H1 (cell line): ENCODE results near the gene DRG1. TPM values are rescaled to one million over a fixed set of nuclear protein-coding genes. Genes with fewer than 3 reads are reported as not detected.

Experiments used
- CTCF ChIA-PET: fragments of 300-600 bp; sonication (Branson Sonifier 250); formaldehyde crosslinking; loops from one replicate; lab custom pipeline; 2021; ENCODE audit not compliant: partially characterized antibody; lab: Charles Lee
- POLR2A ChIA-PET: fragments of 300-600 bp; sonication (Branson Sonifier 250); formaldehyde crosslinking; loops from one replicate; lab custom pipeline; 2021; ENCODE audit warnings: inconsistent platforms; ENCODE audit not compliant: partially characterized antibody; lab: Charles Lee
- DNase-seq, 2 experiments: peaks; one replicate each; pipeline versions ENCODE4 v3.0.0 to v3.0.0-alpha.2; 2010 to 2022; ENCODE audit warnings: low spot score in 2 of 2, low read depth in 1 of 2, mixed read lengths in 1 of 2
- FAIRE-seq: peaks from 2 replicates; lab custom pipeline; 2011; peaks lifted over from hg19 to GRCh38; lab: Jason Lieb, UNC
- H2AFZ ChIP-seq: 2 replicates; pipeline ENCODE4 v1.8.1; 2012; ENCODE audit warnings: low read length, inconsistent platforms
- H2AK5ac ChIP-seq: 2 replicates; pipeline ENCODE4 v1.6.1; 2013; ENCODE audit warnings: low read depth, low read length
- H2BK120ac ChIP-seq: replicated peaks from 2 replicates; pipeline ENCODE3; 2013; ENCODE audit warnings: low read depth, low read length, inconsistent platforms
- H2BK12ac ChIP-seq: 2 replicates; pipeline ENCODE4 v1.6.1; 2013; ENCODE audit warnings: low read depth, low read length
- H2BK15ac ChIP-seq: 2 replicates; pipeline ENCODE4 v1.6.1; 2013; ENCODE audit warnings: low read length
- H2BK20ac ChIP-seq: 2 replicates; pipeline ENCODE4 v1.6.1; 2013; ENCODE audit warnings: low read length
- H2BK5ac ChIP-seq: 2 replicates; pipeline ENCODE4 v1.6.1; 2013; ENCODE audit warnings: low read depth, low read length
- H3K14ac ChIP-seq: 2 replicates; pipeline ENCODE4 v1.6.1; 2013; ENCODE audit warnings: inconsistent platforms; ENCODE audit not compliant: insufficient read length
- H3K18ac ChIP-seq: 2 replicates; pipeline ENCODE4 v1.6.1; 2013; ENCODE audit warnings: low read length; ENCODE audit errors: extremely low read depth
- H3K23ac ChIP-seq: 2 replicates; pipeline ENCODE4 v1.6.1; 2013; ENCODE audit warnings: inconsistent platforms; ENCODE audit not compliant: insufficient read length
- H3K23me2 ChIP-seq: 2 replicates; pipeline ENCODE4 v1.6.1; 2013; ENCODE audit warnings: low read depth, low read length
- H3K27ac ChIP-seq: 2 replicates; pipeline ENCODE4 v1.6.1; 2011; ENCODE audit warnings: low read depth, low read length, inconsistent platforms
- H3K27me3 ChIP-seq, 4 experiments: replicated peaks in 1 of 4; 1 replicate in 1 of 4; 2 replicates in 3 of 4; pipeline versions ENCODE4 v1.6.1 to v1.8.1; 2011 to 2013; ENCODE audit warnings: low read length in 3 of 4, mild to moderate bottlenecking in 3 of 4, inconsistent platforms in 2 of 4, mixed read lengths in 2 of 4, moderate library complexity in 1 of 4; ENCODE audit not compliant: control insufficient read depth in 3 of 4, insufficient read depth in 3 of 4; ENCODE audit errors: extremely low read depth in 1 of 4
- H3K36me3 ChIP-seq, 4 experiments: 2 replicates each; pipeline versions ENCODE4 v1.6.1 to v1.8.1; 2011 to 2013; ENCODE audit warnings: mild to moderate bottlenecking in 4 of 4, low read length in 3 of 4, moderate library complexity in 2 of 4, control low read depth in 1 of 4, inconsistent platforms in 1 of 4; ENCODE audit not compliant: insufficient read depth in 4 of 4, control insufficient read depth in 2 of 4
- H3K4ac ChIP-seq: replicated peaks from 2 replicates; pipeline ENCODE3; 2013; ENCODE audit warnings: low read length, low read depth, mixed read lengths, inconsistent platforms; ENCODE audit not compliant: insufficient read length
- H3K4me1 ChIP-seq, 4 experiments: replicated peaks in 1 of 4; 1 replicate in 1 of 4; 2 replicates in 3 of 4; pipeline versions ENCODE4 v1.6.1 to v1.8.1; 2011 to 2013; ENCODE audit warnings: low read length in 3 of 4, inconsistent platforms in 2 of 4, mixed read lengths in 1 of 4; ENCODE audit not compliant: insufficient read depth in 4 of 4, control insufficient read depth in 3 of 4
- H3K4me2 ChIP-seq, 2 experiments: 2 replicates each; pipeline versions ENCODE4 v1.6.1 to v1.8.1; 2011 to 2013; ENCODE audit warnings: low read depth in 2 of 2, low read length in 2 of 2, control low read depth in 1 of 2, inconsistent platforms in 1 of 2, mild to moderate bottlenecking in 1 of 2; ENCODE audit not compliant: insufficient read depth in 1 of 2
- H3K4me3 ChIP-seq, 4 experiments: fragments of 200-600, 300-600 bp in 1 of 4; sonication (generic), shearing (Covaris generic), sonication (Bioruptor Twin) in 1 of 4; 2 replicates each; pipeline versions ENCODE4 v1.5.1 to v1.8.1; 2011 to 2016; ENCODE audit warnings: low read length in 4 of 4, low read depth in 3 of 4, control low read depth in 2 of 4, inconsistent platforms in 2 of 4, mild to moderate bottlenecking in 2 of 4, mixed read lengths in 1 of 4, moderate library complexity in 1 of 4; ENCODE audit not compliant: insufficient read depth in 2 of 4; ENCODE audit errors: extremely low read depth in 1 of 4
- H3K56ac ChIP-seq: replicated peaks from 2 replicates; pipeline ENCODE3; 2013; ENCODE audit warnings: low read depth, mild to moderate bottlenecking, mixed read lengths, low read length, inconsistent platforms; ENCODE audit not compliant: insufficient read length
- H3K79me1 ChIP-seq: 2 replicates; pipeline ENCODE4 v1.6.1; 2013; ENCODE audit warnings: low read depth, low read length, control low read depth
- H3K79me2 ChIP-seq, 2 experiments: 2 replicates each; pipeline versions ENCODE4 v1.6.1 to v1.8.1; 2012 to 2013; ENCODE audit warnings: low read length in 2 of 2, mild to moderate bottlenecking in 2 of 2, inconsistent platforms in 1 of 2; ENCODE audit not compliant: insufficient read depth in 2 of 2, control insufficient read depth in 1 of 2
- H3K9ac ChIP-seq, 4 experiments: replicated peaks in 1 of 4; 1 replicate in 1 of 4; 2 replicates in 3 of 4; pipeline versions ENCODE4 v1.6.1 to v1.8.1; 2011 to 2013; ENCODE audit warnings: low read depth in 3 of 4, low read length in 3 of 4, control low read depth in 2 of 4, mild to moderate bottlenecking in 2 of 4, moderate library complexity in 2 of 4, inconsistent platforms in 1 of 4; ENCODE audit errors: extremely low read depth in 1 of 4
- H3K9me3 ChIP-seq, 2 experiments: 2 replicates each; pipeline versions ENCODE4 v1.6.1 to v1.8.1; 2012 to 2013; ENCODE audit warnings: mild to moderate bottlenecking in 2 of 2, moderate library complexity in 2 of 2, control low read depth in 1 of 2, inconsistent platforms in 1 of 2, low read depth in 1 of 2, low read length in 1 of 2, mixed read lengths in 1 of 2; ENCODE audit not compliant: insufficient read depth in 2 of 2
- H4K20me1 ChIP-seq, 2 experiments: replicated peaks in 1 of 2; 2 replicates each; pipeline versions ENCODE3 to v1.8.1; 2011 to 2013; ENCODE audit warnings: inconsistent platforms in 2 of 2, low read length in 2 of 2, mild to moderate bottlenecking in 1 of 2; ENCODE audit not compliant: insufficient read depth in 2 of 2, control insufficient read depth in 1 of 2
- H4K5ac ChIP-seq: 2 replicates; pipeline ENCODE4 v1.6.1; 2013; ENCODE audit warnings: low read length, low read depth, mixed read lengths, inconsistent platforms; ENCODE audit not compliant: insufficient read length
- H4K8ac ChIP-seq: 2 replicates; pipeline ENCODE4 v1.8.0; 2013; ENCODE audit warnings: mild to moderate bottlenecking, moderate library complexity, low read length, inconsistent platforms; ENCODE audit not compliant: insufficient read depth; ENCODE audit errors: extremely low read depth
- H4K91ac ChIP-seq: replicated peaks from 2 replicates; pipeline ENCODE3; 2013; ENCODE audit warnings: low read length, mixed read lengths, inconsistent platforms; ENCODE audit not compliant: insufficient read length
- CBX5 ChIP-seq: fragments of 300-800, 300-1000 bp; sonication (generic); IDR thresholded peaks from 2 replicates; pipeline ENCODE4 v1.7.1; 2016; ENCODE audit warnings: antibody characterized with exemption, low read length, low read depth
- CHD2 ChIP-seq: IDR thresholded peaks from 2 replicates; pipeline ENCODE4 v1.6.1; 2012; ENCODE audit warnings: low read length, improper control_type of control experiment
- CREB1 ChIP-seq: IDR thresholded peaks from 2 replicates; pipeline ENCODE4 v1.6.1; 2012; ENCODE audit warnings: inconsistent platforms
- E2F6 ChIP-seq: IDR thresholded peaks from 2 replicates; pipeline ENCODE4 v1.6.1; 2012; ENCODE audit warnings: inconsistent platforms
- WGBS, 2 experiments: shearing (Covaris generic) in 1 of 2; methylation state at CpG; one replicate each; pipeline versions ENCODE4 v1.1.6 to v1.1.7; 2013 to 2015; ENCODE audit warnings: low lambda C conversion rate in 2 of 2, mixed read lengths in 2 of 2, inconsistent platforms in 1 of 2, low coverage in 1 of 2, missing lambda C conversion rate in 1 of 2; ENCODE audit not compliant: insufficient replicate concordance in 2 of 2, insufficient coverage in 1 of 2, insufficient read length in 1 of 2; ENCODE audit errors: extremely low coverage in 1 of 2, missing lambda C conversion rate in 1 of 2; 5-methylcytosine and 5-hydroxymethylcytosine counted together
- polyA plus RNA-seq, 7 experiments: library from polyadenylated mRNA; depleted of rRNA in 3 of 7; stranded (reverse) in 5 of 7; unstranded in 2 of 7; fragments of >200 nt in 5 of 7; fragments of 200-250 nt in 2 of 7; gene quantifications; 1 replicate in 5 of 7; 2 replicates in 1 of 7; 4 replicates in 1 of 7; pipeline versions ENCODE4 v1.2.1 to v1.2.3, GENCODE V29; 2011 to 2013; ENCODE audit warnings: missing spikeins in 2 of 7, mixed read lengths in 2 of 7
- total RNA-seq: library from RNA; stranded (reverse); fragmentation: NEBNext Ultra II Directional; extraction: Animal tissue kit (Norgen Biotek cat#: 25700); gene quantifications from 2 replicates; pipeline ENCODE4 v1.2.1, GENCODE V29; 2021

Gene DRG1
- total and polyA plus RNA-seq, 2 of the 8 experiments (the other 6 are each of a cell fraction or from before 2014, with no cell fraction given) = 45.3 to 81.9 TPM

- no peak overlapping the region for H3K14ac ChIP-seq
- DNase-seq (no peak), FAIRE-seq (no peak)
- H3K4me3 ChIP-seq = no peak overlapping the region
- no peaks in the 10 kb centered on the region for H3K4me1 ChIP-seq
- no peaks in the 10 kb centered on the region for H3K79me1 ChIP-seq
- no peak overlapping the region for H2BK12ac ChIP-seq
- H4K20me1 ChIP-seq = peaks cover 0 to 2% of the 10 kb centered on the region in 2 experiments
- ChIA-PET POLR2A (interaction anchor here (5.2 kb wide), 1 partner anchor 11 kb away, joined by 23 read pairs; no protein-coding TSS in a partner anchor), CTCF (interaction anchor here (1.4 kb wide), 1 partner anchor 11 kb away, joined by 7 read pairs; no protein-coding TSS in a partner anchor)
- no peak overlapping the region for H4K5ac ChIP-seq
- no peak overlapping the region for H4K91ac ChIP-seq
- H3K36me3 ChIP-seq = peaks cover 13 to 69% (median 54%) of the 10 kb centered on the region in 4 experiments
- no peak overlapping the region for H3K18ac ChIP-seq
- H3K4ac ChIP-seq = no peak overlapping the region
- no peak overlapping the region for H4K8ac ChIP-seq
- H2BK120ac ChIP-seq = no peak overlapping the region
- no peak overlapping the region for H3K9ac ChIP-seq
- no peak overlapping the region for H2BK20ac ChIP-seq
- no peak overlapping the region for H2AFZ ChIP-seq
- H3K27me3 ChIP-seq = no peaks in the 10 kb centered on the region
- no peak for TF ChIP-seq CBX5
- no peak for TF ChIP-seq E2F6
- no peak for TF ChIP-seq CHD2
- no peak for TF ChIP-seq CREB1
- H2BK5ac ChIP-seq = no peak overlapping the region
- no peak overlapping the region for H2BK15ac ChIP-seq
- H2AK5ac ChIP-seq = no peak overlapping the region
- H3K9me3 ChIP-seq = no peaks in the 10 kb centered on the region
- H3K79me2 ChIP-seq = no peaks in the 10 kb centered on the region
- H3K23me2 ChIP-seq = no peaks in the 10 kb centered on the region
- H3K23ac ChIP-seq = no peak overlapping the region
- no peak overlapping the region for H3K56ac ChIP-seq
- 93% methylated on average over 7 of the region's 7 CpGs; no CpG with 5 or more reads in 1 of the 2 experiments for WGBS, 2 experiments
- H3K4me2 ChIP-seq = no peak overlapping the region
- no peak overlapping the region for H3K27ac ChIP-seq
Observed at GRCh38 chr22:31440681-31441080, 41.3 kb downstream of the DRG1 start.
